Activated CD4-positive, alpha-beta T cell treated with anti-CD3 and anti-CD28 coated beads, Interleukin-2, amount 50 U/mL, for 48 hours (primary cell): Measurements from ENCODE around the gene RAB2B.

Experiments used
- DNase-seq, 2 experiments: peaks; one replicate each; pipeline ENCODE4 v3.0.0-alpha.2; 2020

The RAB2B gene

GRCh38 chr14:21476925-21477681 is at the start of gene RAB2B, which contains the start of gene TOX4:
Gene RAB2B (minus strand): TSS chr14:21476959. CDS start chr14:21476872, 87 bp downstream.
Gene TOX4 (plus strand): TSS chr14:21477195. CDS start chr14:21477279, 84 bp downstream.
- peak; percentile 90 to 93 for DNase-seq

GRCh38 chr14:21525962-21526671 is 49.4 kb upstream of the RAB2B start, which contains the start of gene SALL2:
Gene SALL2 (minus strand): TSS chr14:21526346. CDS start chr14:21526127, 219 bp downstream.
- DNase-seq: peak; percentile 82 to 84

GRCh38 chr14:21525571-21525961 is 48.8 kb upstream of the RAB2B start:
- DNase-seq: no peak

GRCh38 chr14:21524575-21525490 is 48.1 kb upstream of the RAB2B start:
- DNase-seq: no peak

GRCh38 chr14:21523203-21523602 is 46.4 kb upstream of the RAB2B start:
- no peak for DNase-seq

- no peak for DNase-seq
Measured at GRCh38 chr14:21521501-21521900, 44.7 kb upstream of the RAB2B start.

- DNase-seq: no peak
Measured at GRCh38 chr14:21520767-21521166, 44.0 kb upstream of the RAB2B start.

GRCh38 chr14:21518725-21519124 is 42.0 kb upstream of the RAB2B start:
- no peak for DNase-seq

- no peak for DNase-seq
Measured at GRCh38 chr14:21514341-21514740, 37.6 kb upstream of the RAB2B start.

- DNase-seq: peak; percentile 91 to 93
Measured at GRCh38 chr14:21510735-21511657, 34.2 kb upstream of the RAB2B start, which contains the start of gene METTL3. Gene METTL3 (minus strand): TSS chr14:21511340. CDS start chr14:21511223, 117 bp downstream.

- DNase-seq: no peak
Measured at GRCh38 chr14:21509432-21510143, 32.8 kb upstream of the RAB2B start.

- DNase-seq: no peak
Measured at GRCh38 chr14:21506557-21506956, 29.8 kb upstream of the RAB2B start.

- DNase-seq: peak in 1 of 2 experiments; percentile 29
Measured at GRCh38 chr14:21505012-21505553, 28.3 kb upstream of the RAB2B start.

- no peak for DNase-seq
Measured at GRCh38 chr14:21503376-21503775, 26.6 kb upstream of the RAB2B start.

GRCh38 chr14:21501568-21501967 is 24.8 kb upstream of the RAB2B start:
- no peak for DNase-seq

GRCh38 chr14:21498540-21499526 is 22.1 kb upstream of the RAB2B start:
- no peak for DNase-seq

GRCh38 chr14:21496453-21496852 is 19.7 kb upstream of the RAB2B start:
- DNase-seq: no peak

GRCh38 chr14:21494902-21495762 is 18.4 kb upstream of the RAB2B start:
- DNase-seq: no peak
